Hematopoietic multipotent progenitor cell (in vitro differentiated cells): ENCODE data around the gene CTAG2. TPM values are rescaled to one million over a fixed set of nuclear protein-coding genes. Genes with fewer than 3 reads are reported as not detected.
"Not testable (repeated sequence)": the region's sequence is repeated elsewhere in the genome, so short reads cannot be mapped to it uniquely, and the experiment has no call there.

Experiments
- DNase-seq, 3 donors: peaks; one replicate each; pipeline ENCODE4 v3.0.0-alpha.2; 2011 to 2015; ENCODE audit warnings: low read depth in 2 of 3, low spot score in 2 of 3
- total RNA-seq: library from RNA; depleted of rRNA; stranded (reverse); fragments of >200 nt; gene quantifications from one replicate; pipeline ENCODE4 v1.2.3, GENCODE V29; 2012

CTAG2 gene
- not detected for total RNA-seq

GRCh38 chrX:154653413-154653812 lies at the start of gene CTAG2:
Gene CTAG2 (minus strand): TSS chrX:154653579. CDS start chrX:154653515, 64 bp downstream.
- DNase-seq, result not testable (repeated sequence)

GRCh38 chrX:154698630-154699248 lies 45.4 kb upstream of the CTAG2 start:
- no peak for DNase-seq

GRCh38 chrX:154696676-154697045 lies 43.3 kb upstream of the CTAG2 start:
- DNase-seq, result no peak

GRCh38 chrX:154695911-154696675 lies 42.7 kb upstream of the CTAG2 start:
- no peak for DNase-seq

- no peak for DNase-seq
Measured at GRCh38 chrX:154693394-154693793, 40.0 kb upstream of the CTAG2 start.

- not testable (repeated sequence) for DNase-seq
Measured at GRCh38 chrX:154690438-154690837, 37.1 kb upstream of the CTAG2 start.

- not testable (repeated sequence) for DNase-seq
Measured at GRCh38 chrX:154672084-154672483, 18.7 kb upstream of the CTAG2 start.

- DNase-seq, result not testable (repeated sequence)
Measured at GRCh38 chrX:154670848-154671247, 17.5 kb upstream of the CTAG2 start.

- no peak for DNase-seq
Measured at GRCh38 chrX:154661899-154662298, 8.5 kb upstream of the CTAG2 start.

- DNase-seq, result no peak
Measured at GRCh38 chrX:154661170-154661569, 7.8 kb upstream of the CTAG2 start.

- DNase-seq, result no peak
Measured at GRCh38 chrX:154660541-154660940, 7.2 kb upstream of the CTAG2 start.

GRCh38 chrX:154658957-154659356 lies 5.6 kb upstream of the CTAG2 start:
- no peak for DNase-seq

GRCh38 chrX:154658187-154658586 lies 4.8 kb upstream of the CTAG2 start:
- DNase-seq, result no peak

- DNase-seq, result no peak
Measured at GRCh38 chrX:154657226-154657805, 3.9 kb upstream of the CTAG2 start.

- DNase-seq, result no peak
Measured at GRCh38 chrX:154655786-154656185, 2.4 kb upstream of the CTAG2 start.

GRCh38 chrX:154655346-154655745 lies 2.0 kb upstream of the CTAG2 start:
- no peak for DNase-seq

- DNase-seq, result no peak
Measured at GRCh38 chrX:154654925-154655324, 1.5 kb upstream of the CTAG2 start.

GRCh38 chrX:154654372-154654771 lies 993 bp upstream of the CTAG2 start:
- DNase-seq, result no peak

GRCh38 chrX:154653048-154653401 lies 354 bp downstream of the CTAG2 start:
- DNase-seq, result no peak

- no peak for DNase-seq
Measured at GRCh38 chrX:154652311-154653047, 900 bp downstream of the CTAG2 start.

GRCh38 chrX:154650221-154650510 lies 3.2 kb downstream of the CTAG2 start:
- DNase-seq, result no peak
